NCI-H1436 treated with DMSO at 0.1 percent for 48 hours (cell line): ENCODE data around the gene TAS2R14.

ENCODE experiments used
- DNase-seq: peaks from one replicate; lab custom pipeline; 2025; lab: John Stamatoyannopoulos, UW

Gene TAS2R14

GRCh38 chr12:10904686-10905085 lies 34.4 kb downstream of the TAS2R14 start:
- no peak for DNase-seq

GRCh38 chr12:10901427-10901826 lies 37.6 kb downstream of the TAS2R14 start:
- DNase-seq, result no peak

- no peak for DNase-seq
Measured at GRCh38 chr12:10900972-10901371, 38.1 kb downstream of the TAS2R14 start.

- DNase-seq, result no peak
Measured at GRCh38 chr12:10900530-10900929, 38.5 kb downstream of the TAS2R14 start.

- no peak for DNase-seq
Measured at GRCh38 chr12:10896854-10897253, 42.2 kb downstream of the TAS2R14 start.

- DNase-seq, result no peak
Measured at GRCh38 chr12:10891937-10892336, 47.1 kb downstream of the TAS2R14 start.

- DNase-seq, result no peak
Measured at GRCh38 chr12:10889226-10889625, 49.8 kb downstream of the TAS2R14 start.
